ENCODE measurements around the gene CIP2A. TPM values are rescaled to one million over a fixed set of nuclear protein-coding genes. Genes with fewer than 3 reads are reported as not detected.

Gene CIP2A
- total and polyA plus RNA-seq, 2 of the 8 experiments (the other 6 are each of a cell fraction or from before 2014, with no cell fraction given) = 11.9 to 38.0 TPM

DNA sequence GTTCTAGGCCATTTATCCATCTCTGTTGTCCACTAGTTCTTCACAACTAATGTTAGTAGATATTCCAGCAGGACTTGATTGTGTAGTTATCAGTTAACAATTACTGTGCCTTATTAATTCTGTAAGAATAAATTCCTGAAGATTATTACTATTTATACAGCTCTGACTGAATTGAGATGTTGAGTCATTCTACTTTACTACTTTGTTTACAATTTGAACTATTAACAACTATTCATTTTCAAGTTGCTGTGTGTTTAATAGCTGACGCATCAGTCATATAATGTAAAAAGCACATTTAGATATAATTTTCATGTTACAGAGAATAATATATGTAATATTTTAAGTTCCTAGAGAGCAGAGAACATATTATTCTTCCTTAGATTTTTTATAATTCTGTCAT is 21.4 kb upstream of the CIP2A start:
- Histone ChIP-seq H3K9ac (replicated peaks in 1 of 4; ENCODE audit: extremely low read depth in 1 of 4, low read depth in 3 of 4, low read length in 3 of 4) (no peak overlapping the region), H3K27me3 (replicated peaks in 1 of 4; ENCODE audit: control insufficient read depth in 3 of 4, extremely low read depth in 1 of 4, insufficient read depth in 3 of 4, low read length in 3 of 4) (no peaks in the 10 kb centered on the region), H3K14ac (ENCODE audit: insufficient read length) (no peak overlapping the region), H4K20me1 (replicated peaks in 1 of 2; ENCODE audit: control insufficient read depth in 1 of 2, insufficient read depth in 2 of 2, low read length in 2 of 2) (no peaks in the 10 kb centered on the region), H3K27ac (ENCODE audit: low read depth, low read length) (no peak overlapping the region), H2BK12ac (ENCODE audit: low read depth, low read length) (no peak overlapping the region), H3K23ac (ENCODE audit: insufficient read length) (no peak overlapping the region), H3K4me1 (replicated peaks in 1 of 4; ENCODE audit: control insufficient read depth in 3 of 4, insufficient read depth in 4 of 4, low read length in 3 of 4) (peaks cover 0 to 3% (median 0%) of the 10 kb centered on the region in 4 experiments; a peak in 1 of 7 replicates), H2BK20ac (ENCODE audit: low read length) (no peak overlapping the region), H3K4me3 (ENCODE audit: extremely low read depth in 1 of 4, insufficient read depth in 2 of 4, low read depth in 3 of 4, low read length in 4 of 4) (no peak overlapping the region), H4K8ac (ENCODE audit: extremely low read depth, insufficient read depth, low read length) (no peak overlapping the region), H3K36me3 (ENCODE audit: control insufficient read depth in 2 of 4, insufficient read depth in 4 of 4, low read length in 3 of 4) (peaks cover 0 to 5% (median 0%) of the 10 kb centered on the region in 4 experiments; a peak in 2 of 8 replicates), H2BK120ac (replicated peaks; ENCODE audit: low read depth, low read length) (no peak overlapping the region), H2BK15ac (ENCODE audit: low read length) (no peak overlapping the region), H4K5ac (ENCODE audit: insufficient read length, low read depth, low read length) (no peak overlapping the region), H3K4ac (replicated peaks; ENCODE audit: insufficient read length, low read depth, low read length) (no peak overlapping the region), H2BK5ac (ENCODE audit: low read depth, low read length) (no peak overlapping the region), H3K9me3 (ENCODE audit: insufficient read depth in 2 of 2, low read depth in 1 of 2, low read length in 1 of 2) (no peaks in the 10 kb centered on the region), H4K91ac (replicated peaks; ENCODE audit: insufficient read length, low read length) (no peak overlapping the region), H2AFZ (ENCODE audit: low read length) (no peak overlapping the region), H3K23me2 (ENCODE audit: low read depth, low read length) (no peaks in the 10 kb centered on the region), H3K56ac (replicated peaks; ENCODE audit: insufficient read length, low read depth, low read length) (no peak overlapping the region), H3K4me2 (ENCODE audit: insufficient read depth in 1 of 2, low read depth in 2 of 2, low read length in 2 of 2) (no peak overlapping the region), H3K79me1 (ENCODE audit: low read depth, low read length) (no peaks in the 10 kb centered on the region), H3K18ac (ENCODE audit: extremely low read depth, low read length) (no peak overlapping the region), H2AK5ac (ENCODE audit: low read depth, low read length) (no peak overlapping the region), H3K79me2 (ENCODE audit: control insufficient read depth in 1 of 2, insufficient read depth in 2 of 2, low read length in 2 of 2) (no peaks in the 10 kb centered on the region)
- ChIA-PET CTCF (ENCODE audit: partially characterized antibody) (interaction anchor here (1.1 to 1.3 kb wide), 4 partner anchors 9 to 304 kb away, joined by 3 to 4 read pairs (median 3); no protein-coding TSS in a partner anchor), POLR2A (ENCODE audit: partially characterized antibody) (interaction anchor here (1.1 kb wide), 1 partner anchor 18 kb away, joined by 3 read pairs; no protein-coding TSS in a partner anchor)
- FAIRE-seq = no peak
- 88% methylated on average over 1 of the region's 1 CpG; no CpG with 5 or more reads in 1 of the 2 experiments for WGBS, 2 experiments (ENCODE audit: extremely low coverage in 1 of 2, insufficient coverage in 1 of 2, insufficient read length in 1 of 2, insufficient replicate concordance in 2 of 2, low coverage in 1 of 2, low lambda C conversion rate in 2 of 2, missing lambda C conversion rate in 1 of 2)
- no peak for DNase-seq (ENCODE audit: low read depth in 1 of 2, low spot score in 2 of 2)
- TF ChIP-seq POLR2AphosphoS5 (IDR thresholded peaks at IDR 0.05; ENCODE audit: low read depth, low read length) = no peak
- no peak for TF ChIP-seq SP2 (IDR thresholded peaks at IDR 0.05; ENCODE audit: low read length)
- TF ChIP-seq RBBP5 (IDR thresholded peaks at IDR 0.05; ENCODE audit: borderline replicate concordance, low read depth, low read length) = no peak
- no peak for TF ChIP-seq SUZ12 (IDR thresholded peaks at IDR 0.05; ENCODE audit: low read length)
- TF ChIP-seq, protein P1, sequence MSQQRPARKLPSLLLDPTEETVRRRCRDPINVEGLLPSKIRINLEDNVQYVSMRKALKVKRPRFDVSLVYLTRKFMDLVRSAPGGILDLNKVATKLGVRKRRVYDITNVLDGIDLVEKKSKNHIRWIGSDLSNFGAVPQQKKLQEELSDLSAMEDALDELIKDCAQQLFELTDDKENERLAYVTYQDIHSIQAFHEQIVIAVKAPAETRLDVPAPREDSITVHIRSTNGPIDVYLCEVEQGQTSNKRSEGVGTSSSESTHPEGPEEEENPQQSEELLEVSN (IDR thresholded peaks at IDR 0.05) = no peak
- TF ChIP-seq SIRT6 (IDR thresholded peaks at IDR 0.05; ENCODE audit: low read length) = no peak
- no peak for TF ChIP-seq RAD21 (IDR thresholded peaks at IDR 0.05 in 1 of 2, conservative IDR thresholded peaks at IDR 0.05 in 1 of 2; ENCODE audit: low read depth in 2 of 2, low read length in 2 of 2)
- TF ChIP-seq YY1 (IDR thresholded peaks at IDR 0.05; ENCODE audit: low read depth, low read length) = no peak
- TF ChIP-seq TAF1 (IDR thresholded peaks at IDR 0.05; ENCODE audit: low read depth, low read length) = no peak
- TF ChIP-seq SRF (IDR thresholded peaks at IDR 0.05; ENCODE audit: low read depth, low read length) = no peak
- no peak for TF ChIP-seq CTBP2 (IDR thresholded peaks at IDR 0.05; ENCODE audit: borderline replicate concordance, insufficient read depth, insufficient read length, low read length)
- TF ChIP-seq, protein P2, sequence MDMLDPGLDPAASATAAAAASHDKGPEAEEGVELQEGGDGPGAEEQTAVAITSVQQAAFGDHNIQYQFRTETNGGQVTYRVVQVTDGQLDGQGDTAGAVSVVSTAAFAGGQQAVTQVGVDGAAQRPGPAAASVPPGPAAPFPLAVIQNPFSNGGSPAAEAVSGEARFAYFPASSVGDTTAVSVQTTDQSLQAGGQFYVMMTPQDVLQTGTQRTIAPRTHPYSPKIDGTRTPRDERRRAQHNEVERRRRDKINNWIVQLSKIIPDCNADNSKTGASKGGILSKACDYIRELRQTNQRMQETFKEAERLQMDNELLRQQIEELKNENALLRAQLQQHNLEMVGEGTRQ (IDR thresholded peaks at IDR 0.05; ENCODE audit: low read length) = no peak
- TF ChIP-seq POU5F1 (IDR thresholded peaks at IDR 0.05; ENCODE audit: low read depth, low read length) = no peak
